GM12878 (cell line): ENCODE data around the gene ANO8. TPM values are rescaled to one million over a fixed set of nuclear protein-coding genes. Genes with fewer than 3 reads are reported as not detected.

Source experiments
- ATF3 ChIP-seq: IDR thresholded peaks from 2 replicates; pipeline ENCODE4 v1.6.1; 2011; ENCODE audit warnings: low read depth, mild to moderate bottlenecking, low read length, moderate library complexity, borderline replicate concordance; ENCODE audit errors: extremely low read depth
- ATF7 ChIP-seq: fragments of 450-650 bp; IDR thresholded peaks from 2 replicates; pipeline ENCODE4 v1.6.1; 2016; ENCODE audit warnings: low read depth, mild to moderate bottlenecking
- BHLHE40 ChIP-seq, 2 experiments: fragments of 450-650 bp in 1 of 2; IDR thresholded peaks; 2 replicates each; pipeline ENCODE4 v1.6.1; 2011 to 2017; ENCODE audit warnings: low read depth in 2 of 2, borderline replicate concordance in 1 of 2, improper control_type of control experiment in 1 of 2, low read length in 1 of 2, mild to moderate bottlenecking in 1 of 2
- CTCF ChIP-seq, 3 experiments: IDR thresholded peaks in 2 of 3; conservative IDR thresholded peaks in 1 of 3; 2 replicates each; pipeline ENCODE4 v1.5.1; 2011; ENCODE audit warnings: low read depth in 3 of 3, low read length in 3 of 3, mild to moderate bottlenecking in 3 of 3, control low read depth in 2 of 3, moderate library complexity in 2 of 3, inconsistent platforms in 1 of 3, mixed read lengths in 1 of 3; ENCODE audit not compliant: control insufficient read depth in 2 of 3, insufficient read depth in 1 of 3; ENCODE audit errors: extremely low read depth in 1 of 3
- EP300 ChIP-seq, 2 experiments: fragments of 150-350 bp in 1 of 2; IDR thresholded peaks; 2 replicates each; pipeline ENCODE4 v1.6.1; 2011 to 2012; ENCODE audit warnings: low read depth in 2 of 2, low read length in 2 of 2, borderline replicate concordance in 1 of 2, improper control_type of control experiment in 1 of 2, inconsistent platforms in 1 of 2; ENCODE audit not compliant: control insufficient read depth in 1 of 2
- HDAC2 ChIP-seq: fragments of 200-600 bp; sonication (generic); IDR thresholded peaks from 2 replicates; pipeline ENCODE4 v1.6.1; 2017
- IRF4 ChIP-seq: IDR thresholded peaks from 2 replicates; pipeline ENCODE4 v1.6.1; 2011; ENCODE audit warnings: low read depth, low read length
- KLF5 ChIP-seq: fragments of 450-650 bp; IDR thresholded peaks from 2 replicates; pipeline ENCODE4 v1.6.1; 2014; ENCODE audit warnings: mild to moderate bottlenecking; ENCODE audit not compliant: partially characterized antibody
- NFIC ChIP-seq: IDR thresholded peaks from 2 replicates; pipeline ENCODE4 v1.6.1; 2012; ENCODE audit warnings: low read depth, mild to moderate bottlenecking, inconsistent platforms, low read length, moderate library complexity
- NFYB ChIP-seq: IDR thresholded peaks from 2 replicates; pipeline ENCODE4 v1.6.1; 2011; ENCODE audit warnings: low read depth, mild to moderate bottlenecking, low read length, improper control_type of control experiment, moderate library complexity; ENCODE audit not compliant: insufficient read depth
- RB1 ChIP-seq: fragments of 450-650 bp; formaldehyde crosslinking; IDR thresholded peaks from 2 replicates; pipeline ENCODE4 v1.6.1; 2017; ENCODE audit warnings: mild to moderate bottlenecking, borderline replicate concordance
- SMC3 ChIP-seq: IDR thresholded peaks from 2 replicates; pipeline ENCODE4 v1.6.1; 2011; ENCODE audit warnings: low read length, improper control_type of control experiment, borderline replicate concordance
- polyA plus RNA-seq, 11 experiments: library from polyadenylated mRNA; depleted of rRNA in 4 of 11; unstranded in 6 of 11; stranded (reverse) in 5 of 11; fragments of >200 nt; fragmentation: Nextera tagmentation in 4 of 11; fragmentation: Illumina TruSeq in 1 of 11; extraction: Ambion mirVana in 4 of 11; extraction: Trizol in 1 of 11; gene quantifications; 1 replicate in 1 of 11; 2 replicates in 10 of 11; pipeline versions ENCODE4 v1.2.1 to v1.2.3, GENCODE V29; 2011 to 2016; ENCODE audit warnings: inconsistent platforms in 2 of 11, missing spikeins in 2 of 11, low read depth in 1 of 11
- total RNA-seq, 4 experiments: library from RNA; depleted of rRNA in 3 of 4; stranded (reverse); fragments of >200 nt in 3 of 4; fragmentation: Illumina TruSeq in 1 of 4; extraction: Trizol in 1 of 4; gene quantifications; 2 replicates each; pipeline versions ENCODE4 v1.2.1 to v1.2.3, GENCODE V29; 2013 to 2021

Gene ANO8
- total and polyA plus RNA-seq, 10 of the 15 experiments (the other 5 are each of a cell fraction or from before 2014, with no cell fraction given): 0.04 to 6.7 (median 1.1) TPM

DNA sequence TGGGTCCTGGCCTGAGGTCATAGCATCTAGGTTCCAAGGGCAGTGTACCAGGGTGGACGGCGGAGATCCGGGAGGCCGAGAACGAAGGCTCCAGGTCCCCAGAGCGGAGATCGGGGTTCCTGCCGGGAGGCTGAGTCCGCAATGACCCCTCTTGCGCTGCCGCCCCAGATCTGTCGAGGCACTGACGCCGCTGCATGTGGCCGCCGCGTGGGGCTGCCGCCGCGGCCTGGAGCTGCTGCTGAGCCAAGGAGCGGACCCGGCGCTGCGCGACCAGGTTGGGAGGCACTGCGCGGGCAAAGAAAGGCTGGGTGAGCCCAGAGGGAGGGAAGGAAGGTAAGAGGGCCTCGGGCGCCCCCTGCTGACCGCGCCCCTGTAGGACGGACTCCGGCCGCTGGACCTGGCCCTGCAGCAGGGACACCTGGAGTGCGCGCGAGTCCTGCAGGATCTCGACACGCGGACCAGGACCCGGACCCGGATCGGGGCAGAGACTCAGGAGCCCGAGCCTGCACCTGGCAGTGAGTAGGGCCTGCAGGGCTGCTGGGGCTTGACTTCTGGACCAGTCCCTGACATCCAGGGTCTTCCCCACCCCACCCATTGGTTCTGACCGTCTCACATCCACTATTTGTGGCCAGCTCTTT lies 52.0 kb downstream of the ANO8 start (continued):
- TF ChIP-seq CTCF (IDR thresholded peaks at IDR 0.05 in 2 of 3, conservative IDR thresholded peaks at IDR 0.05 in 1 of 3; ENCODE audit: control insufficient read depth in 2 of 3, extremely low read depth in 1 of 3, insufficient read depth in 1 of 3, low read depth in 3 of 3, low read length in 3 of 3) (peak; percentile 90 to 96 (median 94); a peak in 5 of 6 replicates), RB1 (peak; percentile 90; the same call in 1 of the 2 replicates), ATF3 (no peak), IRF4 (0 out of 2 replicates have a peak, but pooled peaks have one; percentile 14), BHLHE40 (IDR thresholded peaks at IDR 0.05; ENCODE audit: borderline replicate concordance in 1 of 2, low read depth in 2 of 2, low read length in 1 of 2) (peak in 1 of 2 experiments; percentile 49; a peak in 2 of 4 replicates), SMC3 (peak; percentile 80), ATF7 (no peak), KLF5 (no peak), HDAC2 (no peak), NFIC (no peak), EP300 (IDR thresholded peaks at IDR 0.05; ENCODE audit: borderline replicate concordance in 1 of 2, control insufficient read depth in 1 of 2, low read depth in 2 of 2, low read length in 2 of 2) (no peak), NFYB (no peak)
